HUES48 (cell line): ENCODE data around the gene NOS2.
"Not testable (repeated sequence)": the region's sequence is repeated elsewhere in the genome, so short reads cannot be mapped to it uniquely, and the experiment has no call there.

ENCODE experiments used
- H3K27ac ChIP-seq: one replicate; pipeline ENCODE4 v1.7.0; 2013; ENCODE audit warnings: low read depth, low read length, inconsistent platforms
- H3K27me3 ChIP-seq: 2 replicates; pipeline ENCODE4 v1.6.1; 2013; ENCODE audit warnings: mild to moderate bottlenecking, low read length; ENCODE audit not compliant: control insufficient read depth, insufficient read depth
- H3K36me3 ChIP-seq: 2 replicates; pipeline ENCODE4 v1.6.1; 2013; ENCODE audit warnings: low read length; ENCODE audit not compliant: control insufficient read depth, insufficient read depth
- H3K4me1 ChIP-seq: 2 replicates; pipeline ENCODE4 v1.6.1; 2013; ENCODE audit warnings: mild to moderate bottlenecking, low read length; ENCODE audit not compliant: control insufficient read depth, insufficient read depth
- H3K4me3 ChIP-seq: 2 replicates; pipeline ENCODE4 v1.5.1; 2013; ENCODE audit warnings: mild to moderate bottlenecking, low read depth, low read length
- H3K9ac ChIP-seq: 2 replicates; pipeline ENCODE4 v1.6.1; 2013; ENCODE audit warnings: mild to moderate bottlenecking, low read depth, low read length, moderate library complexity
- H3K9me3 ChIP-seq: 2 replicates; pipeline ENCODE4 v1.6.1; 2013; ENCODE audit warnings: low read length; ENCODE audit not compliant: control insufficient read depth, insufficient read depth

NOS2 gene

GRCh38 chr17:27837769-27838168 is 37.4 kb upstream of the NOS2 start:
- not testable (repeated sequence) for H3K4me3 ChIP-seq, H3K27me3 ChIP-seq, H3K4me1 ChIP-seq, H3K36me3 ChIP-seq, H3K9me3 ChIP-seq, H3K27ac ChIP-seq, H3K9ac ChIP-seq

DNA sequence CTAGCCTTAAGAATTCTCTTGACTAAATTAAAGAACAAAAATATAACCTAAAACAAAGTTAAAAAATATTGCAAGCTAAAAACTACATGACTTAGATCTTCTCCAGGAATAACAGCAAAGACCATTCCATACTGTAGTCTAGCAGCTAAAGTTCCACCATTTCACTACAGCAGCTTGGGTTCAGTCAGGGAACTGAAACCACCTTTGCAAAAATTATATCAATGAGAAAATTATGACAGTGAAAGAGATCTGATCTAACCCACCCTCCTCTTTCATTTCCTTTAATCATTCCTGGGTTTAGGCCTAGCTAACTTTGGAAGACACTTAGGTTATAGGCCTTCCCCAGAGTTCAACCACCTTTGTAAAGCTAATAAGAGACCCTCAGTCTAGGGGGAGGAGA is 36.3 kb upstream of the NOS2 start:
- H3K36me3 ChIP-seq: no peaks in the 10 kb centered on the region
- H3K9ac ChIP-seq: no peak overlapping the region
- no peak overlapping the region for H3K27ac ChIP-seq
- no peaks in the 10 kb centered on the region for H3K4me1 ChIP-seq
- no peaks in the 10 kb centered on the region for H3K27me3 ChIP-seq
- no peak overlapping the region for H3K4me3 ChIP-seq
- no peaks in the 10 kb centered on the region for H3K9me3 ChIP-seq

DNA sequence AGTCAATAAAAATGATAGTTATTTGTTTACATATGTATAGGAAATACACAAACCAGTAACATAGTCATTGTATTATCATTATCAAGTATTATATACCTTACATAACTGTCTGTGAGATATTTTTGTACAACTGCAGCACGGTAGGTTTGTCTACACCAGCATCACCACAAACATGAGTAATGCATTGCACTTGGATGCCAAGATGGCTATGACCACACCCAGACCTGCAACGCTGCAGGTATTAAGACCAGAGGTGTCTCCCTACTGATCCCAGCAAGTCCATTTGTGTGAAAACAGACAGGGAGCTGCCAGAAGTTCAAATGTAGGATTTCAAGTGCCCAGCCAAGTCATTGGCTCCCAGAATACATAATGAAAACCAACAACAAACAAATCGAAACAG is 34.2 kb upstream of the NOS2 start:
- Histone ChIP-seq H3K9me3 (no peaks in the 10 kb centered on the region), H3K27me3 (no peaks in the 10 kb centered on the region), H3K27ac (no peak overlapping the region), H3K9ac (no peak overlapping the region), H3K36me3 (no peaks in the 10 kb centered on the region), H3K4me1 (0 out of 2 replicates have a peak, but pooled peaks cover 5% of the 10 kb centered on the region), H3K4me3 (no peak overlapping the region)

GRCh38 chr17:27832831-27833230 is 32.5 kb upstream of the NOS2 start:
- H3K4me1 ChIP-seq: 0 out of 2 replicates have a peak, but pooled peaks cover 5% of the 10 kb centered on the region
- H3K9ac ChIP-seq: no peak overlapping the region
- H3K27me3 ChIP-seq: no peaks in the 10 kb centered on the region
- no peaks in the 10 kb centered on the region for H3K36me3 ChIP-seq
- H3K27ac ChIP-seq: no peak overlapping the region
- H3K9me3 ChIP-seq: no peaks in the 10 kb centered on the region
- H3K4me3 ChIP-seq: no peak overlapping the region

GRCh38 chr17:27829888-27830287 is 29.6 kb upstream of the NOS2 start:
- H3K4me1 ChIP-seq, H3K27me3 ChIP-seq, H3K27ac ChIP-seq, H3K36me3 ChIP-seq, H3K9me3 ChIP-seq, H3K4me3 ChIP-seq, H3K9ac ChIP-seq: not testable (repeated sequence)

DNA sequence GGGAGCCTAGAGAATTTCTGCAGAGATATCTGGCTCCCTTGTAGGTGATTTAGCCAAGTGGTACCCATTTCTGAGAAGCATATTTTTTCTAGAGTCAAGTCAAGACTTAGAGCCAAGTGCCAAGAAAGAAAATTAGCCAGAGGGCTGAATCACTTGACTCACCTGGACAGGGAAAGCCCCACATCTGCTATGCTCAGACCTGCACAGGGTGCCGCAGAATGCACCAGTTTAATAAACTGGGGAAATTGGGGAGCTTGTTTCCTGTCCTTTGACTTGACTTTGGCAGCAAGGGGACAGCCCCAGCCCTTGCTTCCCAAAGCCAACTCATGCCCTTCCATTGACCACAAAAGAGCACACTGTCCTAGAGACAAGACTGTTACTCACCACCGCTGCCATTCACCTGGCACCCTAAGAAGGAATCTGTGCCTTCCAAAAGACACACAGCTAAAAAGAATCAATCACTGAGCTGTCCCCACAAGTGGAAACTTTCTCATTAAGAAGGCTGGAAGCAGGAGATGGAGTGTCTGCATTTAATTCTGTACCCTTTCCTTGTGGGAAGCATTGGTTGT is 28.9 kb upstream of the NOS2 start:
- not testable (repeated sequence) for H3K27ac ChIP-seq, H3K36me3 ChIP-seq, H3K4me3 ChIP-seq, H3K9me3 ChIP-seq, H3K4me1 ChIP-seq, H3K9ac ChIP-seq, H3K27me3 ChIP-seq

- H3K27me3 ChIP-seq: no peaks in the 10 kb centered on the region
- H3K4me3 ChIP-seq: no peak overlapping the region
These were observed 25.1 kb upstream of the NOS2 start for GRCh38 chr17:27825459-27825858.

GRCh38 chr17:27824745-27825144 is 24.4 kb upstream of the NOS2 start:
- Histone ChIP-seq H3K27ac (no peak overlapping the region), H3K9me3 (peaks cover 12% of the 10 kb centered on the region), H3K4me3 (no peak overlapping the region), H3K4me1 (no peaks in the 10 kb centered on the region), H3K27me3 (no peaks in the 10 kb centered on the region), H3K9ac (no peak overlapping the region), H3K36me3 (no peaks in the 10 kb centered on the region)

More at GRCh38 chr17:27825459-27825858, 25.1 kb upstream of the NOS2 start:
- peaks cover 12% of the 10 kb centered on the region for H3K9me3 ChIP-seq
- H3K27ac ChIP-seq: no peak overlapping the region
- 0 out of 2 replicates have a peak, but pooled peaks cover 5% of the 10 kb centered on the region for H3K4me1 ChIP-seq
- H3K9ac ChIP-seq: no peak overlapping the region
- H3K36me3 ChIP-seq: no peaks in the 10 kb centered on the region

GRCh38 chr17:27824176-27824715 is 23.9 kb upstream of the NOS2 start:
- Histone ChIP-seq H3K4me1 (no peaks in the 10 kb centered on the region), H3K9ac (no peak overlapping the region), H3K9me3 (peaks cover 12% of the 10 kb centered on the region), H3K4me3 (no peak overlapping the region), H3K27me3 (no peaks in the 10 kb centered on the region), H3K36me3 (no peaks in the 10 kb centered on the region), H3K27ac (no peak overlapping the region)

- H3K4me3 ChIP-seq, H3K36me3 ChIP-seq, H3K27ac ChIP-seq, H3K27me3 ChIP-seq, H3K4me1 ChIP-seq, H3K9ac ChIP-seq: not testable (repeated sequence)
- peaks cover 12% of the 10 kb centered on the region for H3K9me3 ChIP-seq
These were observed 21.8 kb upstream of the NOS2 start for GRCh38 chr17:27822108-27822507.

GRCh38 chr17:27821318-27821717 is 21.0 kb upstream of the NOS2 start:
- H3K27me3 ChIP-seq: no peaks in the 10 kb centered on the region
- no peak overlapping the region for H3K4me3 ChIP-seq
- H3K27ac ChIP-seq: no peak overlapping the region
- no peaks in the 10 kb centered on the region for H3K36me3 ChIP-seq
- H3K9me3 ChIP-seq: peaks cover 12% of the 10 kb centered on the region
- no peaks in the 10 kb centered on the region for H3K4me1 ChIP-seq
- H3K9ac ChIP-seq: no peak overlapping the region
